Endothelial cell of hepatic sinusoid (primary cell): ENCODE data around the gene FSTL3.
"Not testable (repeated sequence)": the region's sequence is repeated elsewhere in the genome, so short reads cannot be mapped to it uniquely, and the experiment has no call there.

ENCODE experiments used
- in situ Hi-C: cut with HindIII; loops from 2 replicates; pipeline ENCODE4 v1.10.0; 2017; ENCODE audit warnings: low sequenced_read_pairs

The FSTL3 gene

GRCh38 chr19:660793-661426 lies 15.3 kb upstream of the FSTL3 start:
- in situ Hi-C loops: no loop called here

- in situ Hi-C loops: no loop called here
Observed at GRCh38 chr19:661427-662196, 14.6 kb upstream of the FSTL3 start.

- in situ Hi-C loops: no loop called here
Observed at GRCh38 chr19:662207-662961, 13.8 kb upstream of the FSTL3 start.

GRCh38 chr19:662962-663681 lies 13.1 kb upstream of the FSTL3 start, which contains the start of gene RNF126:
RNF126 (minus strand) TSS chr19:663214; CDS start chr19:663121, 93 bp downstream.
- in situ Hi-C loops: no loop called here

- in situ Hi-C loops: no loop called here
Observed at GRCh38 chr19:663682-664117, 12.5 kb upstream of the FSTL3 start.

GRCh38 chr19:664913-665443 lies 11.2 kb upstream of the FSTL3 start:
- in situ Hi-C loops: no loop called here

GRCh38 chr19:666985-667573 lies 9.1 kb upstream of the FSTL3 start:
- in situ Hi-C loops: not testable (repeated sequence)

- in situ Hi-C loops: not testable (repeated sequence)
Observed at GRCh38 chr19:668675-669434, 7.3 kb upstream of the FSTL3 start.

- in situ Hi-C loops: no loop called here
Observed at GRCh38 chr19:670609-671075, 5.5 kb upstream of the FSTL3 start.

- in situ Hi-C loops: no loop called here
Observed at GRCh38 chr19:674282-675151, 1.7 kb upstream of the FSTL3 start.

GRCh38 chr19:676007-676338 lies 219 bp upstream of the FSTL3 start:
- in situ Hi-C loops: no loop called here

- in situ Hi-C loops: no loop called here
Observed at GRCh38 chr19:677201-677600, 1.0 kb downstream of the FSTL3 start.

- in situ Hi-C loops: no loop called here
Observed at GRCh38 chr19:677601-678436, 1.6 kb downstream of the FSTL3 start.

GRCh38 chr19:678791-679388 lies 2.7 kb downstream of the FSTL3 start:
- in situ Hi-C loops: no loop called here

GRCh38 chr19:679418-680286 lies 3.5 kb downstream of the FSTL3 start:
- in situ Hi-C loops: no loop called here

- in situ Hi-C loops: no loop called here
Observed at GRCh38 chr19:680287-681028, 4.3 kb downstream of the FSTL3 start.
